ENCODE results near the gene RASSF1. TPM values are rescaled to one million over a fixed set of nuclear protein-coding genes. Genes with fewer than 3 reads are reported as not detected.

RASSF1 gene
- total and polyA plus RNA-seq, 2 of the 13 experiments (the other 11 are each of a cell fraction or from before 2014, with no cell fraction given), result 10.2 to 27.5 TPM

DNA sequence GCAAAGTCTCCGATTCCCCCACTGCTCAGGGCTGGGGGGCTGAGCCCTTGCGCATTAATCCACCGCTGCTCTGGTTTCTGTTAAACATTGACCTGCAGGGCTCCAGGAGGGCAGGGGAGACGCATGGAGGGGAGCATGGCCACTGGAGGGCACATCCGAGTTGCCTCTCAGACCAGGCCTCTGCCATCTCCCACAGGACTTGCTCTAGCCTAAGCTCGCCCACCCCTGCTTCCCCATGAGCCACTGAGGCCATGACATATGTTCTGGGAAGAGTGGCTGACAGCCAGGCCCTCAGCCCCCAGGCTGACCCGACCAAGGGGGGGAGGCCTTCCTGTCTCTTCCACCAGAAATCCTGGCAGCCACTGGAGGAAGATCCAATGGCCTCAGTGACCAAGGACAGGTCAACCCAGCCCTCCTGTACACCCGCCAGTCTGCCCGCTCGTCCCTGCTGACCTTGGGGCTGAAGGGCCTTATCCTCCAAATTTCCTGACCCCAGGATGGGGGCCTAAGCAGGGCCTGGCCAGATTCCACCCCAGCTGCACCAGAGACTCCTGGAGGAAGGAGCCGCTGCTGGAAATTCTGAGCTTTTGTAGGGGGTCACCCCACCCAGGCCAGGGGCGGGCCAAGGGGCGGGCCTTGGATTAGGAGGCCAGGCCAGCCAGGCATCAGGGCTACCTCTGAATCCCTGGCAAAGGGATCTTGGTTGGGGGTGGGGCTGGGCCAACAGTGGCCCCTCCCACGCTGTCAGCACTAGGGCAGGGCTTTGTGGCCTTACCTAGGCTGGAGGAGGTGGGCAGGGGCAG is 37.4 kb downstream of the RASSF1 start, which contains the start of gene HYAL1 (continued):
- TF ChIP-seq, protein P1, sequence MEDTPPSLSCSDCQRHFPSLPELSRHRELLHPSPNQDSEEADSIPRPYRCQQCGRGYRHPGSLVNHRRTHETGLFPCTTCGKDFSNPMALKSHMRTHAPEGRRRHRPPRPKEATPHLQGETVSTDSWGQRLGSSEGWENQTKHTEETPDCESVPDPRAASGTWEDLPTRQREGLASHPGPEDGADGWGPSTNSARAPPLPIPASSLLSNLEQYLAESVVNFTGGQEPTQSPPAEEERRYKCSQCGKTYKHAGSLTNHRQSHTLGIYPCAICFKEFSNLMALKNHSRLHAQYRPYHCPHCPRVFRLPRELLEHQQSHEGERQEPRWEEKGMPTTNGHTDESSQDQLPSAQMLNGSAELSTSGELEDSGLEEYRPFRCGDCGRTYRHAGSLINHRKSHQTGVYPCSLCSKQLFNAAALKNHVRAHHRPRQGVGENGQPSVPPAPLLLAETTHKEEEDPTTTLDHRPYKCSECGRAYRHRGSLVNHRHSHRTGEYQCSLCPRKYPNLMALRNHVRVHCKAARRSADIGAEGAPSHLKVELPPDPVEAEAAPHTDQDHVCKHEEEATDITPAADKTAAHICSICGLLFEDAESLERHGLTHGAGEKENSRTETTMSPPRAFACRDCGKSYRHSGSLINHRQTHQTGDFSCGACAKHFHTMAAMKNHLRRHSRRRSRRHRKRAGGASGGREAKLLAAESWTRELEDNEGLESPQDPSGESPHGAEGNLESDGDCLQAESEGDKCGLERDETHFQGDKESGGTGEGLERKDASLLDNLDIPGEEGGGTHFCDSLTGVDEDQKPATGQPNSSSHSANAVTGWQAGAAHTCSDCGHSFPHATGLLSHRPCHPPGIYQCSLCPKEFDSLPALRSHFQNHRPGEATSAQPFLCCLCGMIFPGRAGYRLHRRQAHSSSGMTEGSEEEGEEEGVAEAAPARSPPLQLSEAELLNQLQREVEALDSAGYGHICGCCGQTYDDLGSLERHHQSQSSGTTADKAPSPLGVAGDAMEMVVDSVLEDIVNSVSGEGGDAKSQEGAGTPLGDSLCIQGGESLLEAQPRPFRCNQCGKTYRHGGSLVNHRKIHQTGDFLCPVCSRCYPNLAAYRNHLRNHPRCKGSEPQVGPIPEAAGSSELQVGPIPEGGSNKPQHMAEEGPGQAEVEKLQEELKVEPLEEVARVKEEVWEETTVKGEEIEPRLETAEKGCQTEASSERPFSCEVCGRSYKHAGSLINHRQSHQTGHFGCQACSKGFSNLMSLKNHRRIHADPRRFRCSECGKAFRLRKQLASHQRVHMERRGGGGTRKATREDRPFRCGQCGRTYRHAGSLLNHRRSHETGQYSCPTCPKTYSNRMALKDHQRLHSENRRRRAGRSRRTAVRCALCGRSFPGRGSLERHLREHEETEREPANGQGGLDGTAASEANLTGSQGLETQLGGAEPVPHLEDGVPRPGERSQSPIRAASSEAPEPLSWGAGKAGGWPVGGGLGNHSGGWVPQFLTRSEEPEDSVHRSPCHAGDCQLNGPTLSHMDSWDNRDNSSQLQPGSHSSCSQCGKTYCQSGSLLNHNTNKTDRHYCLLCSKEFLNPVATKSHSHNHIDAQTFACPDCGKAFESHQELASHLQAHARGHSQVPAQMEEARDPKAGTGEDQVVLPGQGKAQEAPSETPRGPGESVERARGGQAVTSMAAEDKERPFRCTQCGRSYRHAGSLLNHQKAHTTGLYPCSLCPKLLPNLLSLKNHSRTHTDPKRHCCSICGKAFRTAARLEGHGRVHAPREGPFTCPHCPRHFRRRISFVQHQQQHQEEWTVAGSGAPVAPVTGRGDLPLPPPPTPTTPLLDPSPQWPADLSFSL (CRISPR knock-in tag; IDR thresholded peaks at IDR 0.05), result no peak
- TF ChIP-seq, protein P2, sequence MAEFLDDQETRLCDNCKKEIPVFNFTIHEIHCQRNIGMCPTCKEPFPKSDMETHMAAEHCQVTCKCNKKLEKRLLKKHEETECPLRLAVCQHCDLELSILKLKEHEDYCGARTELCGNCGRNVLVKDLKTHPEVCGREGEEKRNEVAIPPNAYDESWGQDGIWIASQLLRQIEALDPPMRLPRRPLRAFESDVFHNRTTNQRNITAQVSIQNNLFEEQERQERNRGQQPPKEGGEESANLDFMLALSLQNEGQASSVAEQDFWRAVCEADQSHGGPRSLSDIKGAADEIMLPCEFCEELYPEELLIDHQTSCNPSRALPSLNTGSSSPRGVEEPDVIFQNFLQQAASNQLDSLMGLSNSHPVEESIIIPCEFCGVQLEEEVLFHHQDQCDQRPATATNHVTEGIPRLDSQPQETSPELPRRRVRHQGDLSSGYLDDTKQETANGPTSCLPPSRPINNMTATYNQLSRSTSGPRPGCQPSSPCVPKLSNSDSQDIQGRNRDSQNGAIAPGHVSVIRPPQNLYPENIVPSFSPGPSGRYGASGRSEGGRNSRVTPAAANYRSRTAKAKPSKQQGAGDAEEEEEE (CRISPR knock-in tag; IDR thresholded peaks at IDR 0.05; ENCODE audit: borderline replicate concordance), result no peak
- TF ChIP-seq ZNF232 (CRISPR knock-in tag; IDR thresholded peaks at IDR 0.05; ENCODE audit: borderline replicate concordance) (peak; percentile 65; the same call in 1 of the 2 replicates), NONO (IDR thresholded peaks at IDR 0.05) (no peak), NONO (CRISPR knock-in tag; conservative IDR thresholded peaks at IDR 0.05) (no peak; the same call in 1 of the 2 replicates), ZNF839 (CRISPR knock-in tag; IDR thresholded peaks at IDR 0.05; ENCODE audit: borderline replicate concordance) (no peak), ZNF446 (CRISPR knock-in tag; IDR thresholded peaks at IDR 0.05) (no peak), GATAD2A (CRISPR knock-in tag; IDR thresholded peaks at IDR 0.05) (peak; percentile 21; the same call in 1 of the 2 replicates), KLF11 (CRISPR knock-in tag; IDR thresholded peaks at IDR 0.05) (no peak), RBFOX2 (IDR thresholded peaks at IDR 0.05; ENCODE audit: low read depth, low read length) (peak; percentile 85), U2AF1 (optimal IDR thresholded peaks at IDR 0.05; ENCODE audit: low read depth, low read length) (no peak), TOPORS (CRISPR knock-in tag; IDR thresholded peaks at IDR 0.05) (no peak)
- TF ChIP-seq, protein P3, sequence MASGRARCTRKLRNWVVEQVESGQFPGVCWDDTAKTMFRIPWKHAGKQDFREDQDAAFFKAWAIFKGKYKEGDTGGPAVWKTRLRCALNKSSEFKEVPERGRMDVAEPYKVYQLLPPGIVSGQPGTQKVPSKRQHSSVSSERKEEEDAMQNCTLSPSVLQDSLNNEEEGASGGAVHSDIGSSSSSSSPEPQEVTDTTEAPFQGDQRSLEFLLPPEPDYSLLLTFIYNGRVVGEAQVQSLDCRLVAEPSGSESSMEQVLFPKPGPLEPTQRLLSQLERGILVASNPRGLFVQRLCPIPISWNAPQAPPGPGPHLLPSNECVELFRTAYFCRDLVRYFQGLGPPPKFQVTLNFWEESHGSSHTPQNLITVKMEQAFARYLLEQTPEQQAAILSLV (CRISPR knock-in tag; IDR thresholded peaks at IDR 0.05; ENCODE audit: borderline replicate concordance), result 0 out of 2 replicates have a peak, but pooled peaks have one; percentile 26
- TF ChIP-seq, protein P4, sequence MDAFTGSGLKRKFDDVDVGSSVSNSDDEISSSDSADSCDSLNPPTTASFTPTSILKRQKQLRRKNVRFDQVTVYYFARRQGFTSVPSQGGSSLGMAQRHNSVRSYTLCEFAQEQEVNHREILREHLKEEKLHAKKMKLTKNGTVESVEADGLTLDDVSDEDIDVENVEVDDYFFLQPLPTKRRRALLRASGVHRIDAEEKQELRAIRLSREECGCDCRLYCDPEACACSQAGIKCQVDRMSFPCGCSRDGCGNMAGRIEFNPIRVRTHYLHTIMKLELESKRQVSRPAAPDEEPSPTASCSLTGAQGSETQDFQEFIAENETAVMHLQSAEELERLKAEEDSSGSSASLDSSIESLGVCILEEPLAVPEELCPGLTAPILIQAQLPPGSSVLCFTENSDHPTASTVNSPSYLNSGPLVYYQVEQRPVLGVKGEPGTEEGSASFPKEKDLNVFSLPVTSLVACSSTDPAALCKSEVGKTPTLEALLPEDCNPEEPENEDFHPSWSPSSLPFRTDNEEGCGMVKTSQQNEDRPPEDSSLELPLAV (CRISPR knock-in tag; conservative IDR thresholded peaks at IDR 0.05; ENCODE audit: low read depth), result no peak
- TF ChIP-seq, protein P5, sequence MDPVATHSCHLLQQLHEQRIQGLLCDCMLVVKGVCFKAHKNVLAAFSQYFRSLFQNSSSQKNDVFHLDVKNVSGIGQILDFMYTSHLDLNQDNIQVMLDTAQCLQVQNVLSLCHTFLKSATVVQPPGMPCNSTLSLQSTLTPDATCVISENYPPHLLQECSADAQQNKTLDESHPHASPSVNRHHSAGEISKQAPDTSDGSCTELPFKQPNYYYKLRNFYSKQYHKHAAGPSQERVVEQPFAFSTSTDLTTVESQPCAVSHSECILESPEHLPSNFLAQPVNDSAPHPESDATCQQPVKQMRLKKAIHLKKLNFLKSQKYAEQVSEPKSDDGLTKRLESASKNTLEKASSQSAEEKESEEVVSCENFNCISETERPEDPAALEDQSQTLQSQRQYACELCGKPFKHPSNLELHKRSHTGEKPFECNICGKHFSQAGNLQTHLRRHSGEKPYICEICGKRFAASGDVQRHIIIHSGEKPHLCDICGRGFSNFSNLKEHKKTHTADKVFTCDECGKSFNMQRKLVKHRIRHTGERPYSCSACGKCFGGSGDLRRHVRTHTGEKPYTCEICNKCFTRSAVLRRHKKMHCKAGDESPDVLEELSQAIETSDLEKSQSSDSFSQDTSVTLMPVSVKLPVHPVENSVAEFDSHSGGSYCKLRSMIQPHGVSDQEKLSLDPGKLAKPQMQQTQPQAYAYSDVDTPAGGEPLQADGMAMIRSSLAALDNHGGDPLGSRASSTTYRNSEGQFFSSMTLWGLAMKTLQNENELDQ (CRISPR knock-in tag; IDR thresholded peaks at IDR 0.05; ENCODE audit: borderline replicate concordance), result no peak
